HL-60 (cell line): ENCODE results near the gene LPAR6.

Source experiments
- DNase-seq, 2 experiments: peaks; one replicate each; pipeline ENCODE4 v3.0.0-alpha.2; 2010 to 2020; ENCODE audit warnings: low read depth in 1 of 2, low spot score in 1 of 2
- H3K27ac ChIP-seq: fragments of 250-450 bp; sonication (Bioruptor Pico); replicated peaks from 2 replicates; pipeline ENCODE4 v1.5.1; 2020; ENCODE audit warnings: mild to moderate bottlenecking, moderate library complexity
- H3K27me3 ChIP-seq: fragments of 250-450 bp; sonication (Bioruptor Pico); 2 replicates; pipeline ENCODE4 v1.5.1; 2021; ENCODE audit warnings: mild to moderate bottlenecking, moderate library complexity; ENCODE audit not compliant: insufficient read depth, poor library complexity, severe bottlenecking
- H3K4me3 ChIP-seq: replicated peaks from 2 replicates; pipeline ENCODE4 v1.5.1; 2011; ENCODE audit warnings: mild to moderate bottlenecking, control low read depth, low read length; ENCODE audit not compliant: insufficient read depth
- GABPA ChIP-seq: IDR thresholded peaks from 2 replicates; pipeline ENCODE4 v1.6.1; 2012; ENCODE audit warnings: low read depth
- POLR2AphosphoS5 ChIP-seq: IDR thresholded peaks from 2 replicates; pipeline ENCODE4 v1.6.1; 2012; ENCODE audit warnings: low read depth
- SPI1 ChIP-seq: IDR thresholded peaks from 2 replicates; pipeline ENCODE4 v1.6.1; 2012; ENCODE audit warnings: low read depth, mild to moderate bottlenecking, borderline replicate concordance
- TF ChIP-seq, protein P1 (sequence below): IDR thresholded peaks from 2 replicates; pipeline ENCODE4 v1.6.1; 2012; ENCODE audit warnings: low read depth; ENCODE audit not compliant: insufficient replicate concordance
- TF ChIP-seq, protein P2 (sequence below): IDR thresholded peaks from one replicate; pipeline ENCODE4 v1.5.1; 2011; ENCODE audit warnings: low read length, control low read depth, inconsistent platforms; ENCODE audit not compliant: insufficient read depth

Gene LPAR6

DNA sequence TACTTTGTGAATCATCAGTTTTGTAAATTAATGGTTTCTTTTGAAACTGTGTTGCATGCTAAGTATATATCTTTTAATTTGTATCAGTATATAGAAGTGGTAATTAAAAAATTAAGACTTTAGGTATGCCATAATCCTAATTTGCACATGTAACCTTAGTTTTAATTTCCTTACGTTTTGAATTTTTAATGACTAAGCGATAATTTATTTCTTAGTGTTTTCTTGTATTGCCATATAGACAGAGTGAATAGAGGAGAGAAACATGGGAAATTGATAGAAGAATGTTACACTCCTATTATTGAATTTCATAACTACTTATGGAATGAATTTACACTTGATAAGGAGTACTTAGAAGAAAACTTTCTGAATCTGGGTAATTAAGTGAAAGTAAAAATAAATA is 29.5 kb downstream of the LPAR6 start:
- TF ChIP-seq, protein P1, sequence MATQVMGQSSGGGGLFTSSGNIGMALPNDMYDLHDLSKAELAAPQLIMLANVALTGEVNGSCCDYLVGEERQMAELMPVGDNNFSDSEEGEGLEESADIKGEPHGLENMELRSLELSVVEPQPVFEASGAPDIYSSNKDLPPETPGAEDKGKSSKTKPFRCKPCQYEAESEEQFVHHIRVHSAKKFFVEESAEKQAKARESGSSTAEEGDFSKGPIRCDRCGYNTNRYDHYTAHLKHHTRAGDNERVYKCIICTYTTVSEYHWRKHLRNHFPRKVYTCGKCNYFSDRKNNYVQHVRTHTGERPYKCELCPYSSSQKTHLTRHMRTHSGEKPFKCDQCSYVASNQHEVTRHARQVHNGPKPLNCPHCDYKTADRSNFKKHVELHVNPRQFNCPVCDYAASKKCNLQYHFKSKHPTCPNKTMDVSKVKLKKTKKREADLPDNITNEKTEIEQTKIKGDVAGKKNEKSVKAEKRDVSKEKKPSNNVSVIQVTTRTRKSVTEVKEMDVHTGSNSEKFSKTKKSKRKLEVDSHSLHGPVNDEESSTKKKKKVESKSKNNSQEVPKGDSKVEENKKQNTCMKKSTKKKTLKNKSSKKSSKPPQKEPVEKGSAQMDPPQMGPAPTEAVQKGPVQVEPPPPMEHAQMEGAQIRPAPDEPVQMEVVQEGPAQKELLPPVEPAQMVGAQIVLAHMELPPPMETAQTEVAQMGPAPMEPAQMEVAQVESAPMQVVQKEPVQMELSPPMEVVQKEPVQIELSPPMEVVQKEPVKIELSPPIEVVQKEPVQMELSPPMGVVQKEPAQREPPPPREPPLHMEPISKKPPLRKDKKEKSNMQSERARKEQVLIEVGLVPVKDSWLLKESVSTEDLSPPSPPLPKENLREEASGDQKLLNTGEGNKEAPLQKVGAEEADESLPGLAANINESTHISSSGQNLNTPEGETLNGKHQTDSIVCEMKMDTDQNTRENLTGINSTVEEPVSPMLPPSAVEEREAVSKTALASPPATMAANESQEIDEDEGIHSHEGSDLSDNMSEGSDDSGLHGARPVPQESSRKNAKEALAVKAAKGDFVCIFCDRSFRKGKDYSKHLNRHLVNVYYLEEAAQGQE: no peak
- no peak for TF ChIP-seq SPI1

DNA sequence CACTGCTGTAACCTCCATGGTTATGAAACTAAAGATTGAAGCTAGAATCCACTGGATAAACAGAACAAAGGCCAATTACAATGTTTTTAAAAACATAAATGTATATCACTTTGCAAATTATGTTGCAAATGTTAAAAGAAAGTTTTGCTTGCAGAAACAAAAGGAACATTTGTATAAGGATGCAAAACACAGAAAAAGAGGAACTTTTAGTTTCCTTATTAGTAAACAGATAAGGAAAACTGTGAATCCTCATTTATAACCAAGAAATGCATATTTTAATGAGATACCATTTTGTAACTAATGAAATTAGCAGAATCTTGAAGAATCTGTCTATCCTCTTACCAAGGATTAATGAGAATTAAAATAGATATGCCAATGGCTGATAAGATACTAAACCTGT is 32.3 kb downstream of the LPAR6 start:
- DNase-seq: no peak
- TF ChIP-seq GABPA: no peak
- TF ChIP-seq, protein P2, sequence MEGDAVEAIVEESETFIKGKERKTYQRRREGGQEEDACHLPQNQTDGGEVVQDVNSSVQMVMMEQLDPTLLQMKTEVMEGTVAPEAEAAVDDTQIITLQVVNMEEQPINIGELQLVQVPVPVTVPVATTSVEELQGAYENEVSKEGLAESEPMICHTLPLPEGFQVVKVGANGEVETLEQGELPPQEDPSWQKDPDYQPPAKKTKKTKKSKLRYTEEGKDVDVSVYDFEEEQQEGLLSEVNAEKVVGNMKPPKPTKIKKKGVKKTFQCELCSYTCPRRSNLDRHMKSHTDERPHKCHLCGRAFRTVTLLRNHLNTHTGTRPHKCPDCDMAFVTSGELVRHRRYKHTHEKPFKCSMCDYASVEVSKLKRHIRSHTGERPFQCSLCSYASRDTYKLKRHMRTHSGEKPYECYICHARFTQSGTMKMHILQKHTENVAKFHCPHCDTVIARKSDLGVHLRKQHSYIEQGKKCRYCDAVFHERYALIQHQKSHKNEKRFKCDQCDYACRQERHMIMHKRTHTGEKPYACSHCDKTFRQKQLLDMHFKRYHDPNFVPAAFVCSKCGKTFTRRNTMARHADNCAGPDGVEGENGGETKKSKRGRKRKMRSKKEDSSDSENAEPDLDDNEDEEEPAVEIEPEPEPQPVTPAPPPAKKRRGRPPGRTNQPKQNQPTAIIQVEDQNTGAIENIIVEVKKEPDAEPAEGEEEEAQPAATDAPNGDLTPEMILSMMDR: no peak
- TF ChIP-seq POLR2AphosphoS5: no peak
- TF ChIP-seq SPI1: no peak
- TF ChIP-seq, protein P1: no peak
- H3K27me3 ChIP-seq: no peaks in the 10 kb centered on the region
- H3K4me3 ChIP-seq: no peak overlapping the region
- no peak overlapping the region for H3K27ac ChIP-seq

More for the DNA sequence above, 29.5 kb downstream of the LPAR6 start:
- DNase-seq: no peak
- Histone ChIP-seq H3K4me3 (no peak overlapping the region), H3K27me3 (no peaks in the 10 kb centered on the region), H3K27ac (no peak overlapping the region)

DNA sequence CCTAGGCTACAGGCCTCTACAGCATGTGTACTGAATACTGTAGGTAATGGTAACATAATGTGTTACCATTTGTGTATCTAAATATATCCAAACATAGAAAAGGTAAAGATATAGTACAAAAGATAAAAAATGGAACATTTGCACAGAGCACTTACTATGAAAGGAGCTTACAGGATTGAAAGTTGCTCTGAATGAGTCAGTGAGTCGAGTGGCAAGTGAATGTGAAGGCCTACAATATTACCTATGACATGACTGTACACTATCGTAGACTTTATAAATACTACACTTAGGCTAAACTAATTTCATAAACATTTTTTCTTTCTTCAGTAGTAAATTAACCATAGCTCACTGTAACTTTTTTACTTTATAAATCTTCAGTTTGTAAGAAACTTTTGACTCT is 35.1 kb downstream of the LPAR6 start:
- TF ChIP-seq, protein P1: no peak
- TF ChIP-seq, protein P2: no peak
- TF ChIP-seq SPI1: no peak
- H3K4me3 ChIP-seq: no peak overlapping the region
- no peak for DNase-seq
- no peaks in the 10 kb centered on the region for H3K27me3 ChIP-seq
- H3K27ac ChIP-seq: no peak overlapping the region

DNA sequence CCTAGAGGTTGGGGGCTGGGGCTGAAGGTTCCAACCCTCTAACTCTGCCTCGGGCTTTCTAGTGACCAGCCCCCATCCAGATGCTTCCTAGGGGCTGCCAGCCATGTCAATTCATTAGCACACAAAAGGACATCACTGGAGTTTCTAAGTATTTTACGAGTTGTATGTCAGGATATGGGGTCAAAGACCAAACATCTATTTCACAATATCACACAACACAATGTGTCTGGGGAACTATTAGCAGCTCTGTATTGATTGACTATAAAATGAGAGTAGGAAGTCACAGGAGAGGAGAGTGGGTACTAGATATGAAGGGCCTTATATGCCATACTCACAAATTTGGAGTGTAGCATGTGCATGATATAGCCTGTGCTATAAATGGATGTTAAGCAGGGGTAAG is 42.1 kb downstream of the LPAR6 start:
- DNase-seq: no peak
- no peak overlapping the region for H3K27ac ChIP-seq
- no peaks in the 10 kb centered on the region for H3K27me3 ChIP-seq
- no peak overlapping the region for H3K4me3 ChIP-seq
- TF ChIP-seq GABPA: no peak
